Measurements from ENCODE around the gene SDK1. TPM values are rescaled to one million over a fixed set of nuclear protein-coding genes. Genes with fewer than 3 reads are reported as not detected.

SDK1 gene
- total RNA-seq, 4 donors from 2014 or later = 1.2 to 1.8 (median 1.5) TPM

DNA sequence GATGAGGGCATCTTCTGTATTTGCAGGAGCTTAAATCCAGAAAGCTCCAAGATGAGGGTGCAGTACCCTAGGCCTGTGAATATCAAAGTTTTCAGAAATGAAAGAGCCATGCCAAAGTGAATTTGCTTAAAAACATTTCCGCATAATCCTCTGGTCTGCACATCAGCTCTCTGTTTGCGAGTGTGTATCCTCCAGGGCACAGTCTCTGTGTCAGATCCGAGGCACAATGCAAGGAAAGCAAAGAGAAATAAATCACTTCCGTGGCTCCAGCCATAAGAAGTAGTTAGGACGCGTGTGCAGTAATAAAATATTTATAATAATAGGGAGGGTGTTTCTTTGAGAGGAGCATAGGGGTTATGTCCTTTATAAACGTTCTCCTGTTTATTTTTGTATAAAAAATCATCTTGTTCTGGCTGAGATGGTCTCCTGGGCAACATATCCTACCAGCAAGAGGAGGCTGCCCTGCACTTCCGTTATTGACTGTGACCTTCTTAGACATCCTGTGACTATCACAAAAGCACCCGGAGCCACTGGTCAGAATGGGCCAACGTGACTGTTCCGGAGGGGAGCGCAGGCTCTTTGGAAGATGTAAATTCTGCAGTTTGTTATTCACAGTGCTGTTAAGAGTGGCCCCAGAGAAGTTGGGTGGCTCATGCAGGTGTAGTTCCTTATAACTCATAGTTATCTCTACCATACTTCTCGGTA lies 713.4 kb downstream of the SDK1 start:
- Histone ChIP-seq H3K27ac (no peak overlapping the region), H3K36me3 (no peaks in the 10 kb centered on the region), H3K4me3 (no peak overlapping the region), H3K9me3 (peaks cover 0 to 8% (median 0%) of the 10 kb centered on the region in 3 donors), H3K4me1 (no peaks in the 10 kb centered on the region), H3K27me3 (peaks cover 0 to 4% (median 0%) of the 10 kb centered on the region in 3 donors)
- no peak for TF ChIP-seq POLR2A (IDR thresholded peaks at IDR 0.05)
- TF ChIP-seq, protein P1, sequence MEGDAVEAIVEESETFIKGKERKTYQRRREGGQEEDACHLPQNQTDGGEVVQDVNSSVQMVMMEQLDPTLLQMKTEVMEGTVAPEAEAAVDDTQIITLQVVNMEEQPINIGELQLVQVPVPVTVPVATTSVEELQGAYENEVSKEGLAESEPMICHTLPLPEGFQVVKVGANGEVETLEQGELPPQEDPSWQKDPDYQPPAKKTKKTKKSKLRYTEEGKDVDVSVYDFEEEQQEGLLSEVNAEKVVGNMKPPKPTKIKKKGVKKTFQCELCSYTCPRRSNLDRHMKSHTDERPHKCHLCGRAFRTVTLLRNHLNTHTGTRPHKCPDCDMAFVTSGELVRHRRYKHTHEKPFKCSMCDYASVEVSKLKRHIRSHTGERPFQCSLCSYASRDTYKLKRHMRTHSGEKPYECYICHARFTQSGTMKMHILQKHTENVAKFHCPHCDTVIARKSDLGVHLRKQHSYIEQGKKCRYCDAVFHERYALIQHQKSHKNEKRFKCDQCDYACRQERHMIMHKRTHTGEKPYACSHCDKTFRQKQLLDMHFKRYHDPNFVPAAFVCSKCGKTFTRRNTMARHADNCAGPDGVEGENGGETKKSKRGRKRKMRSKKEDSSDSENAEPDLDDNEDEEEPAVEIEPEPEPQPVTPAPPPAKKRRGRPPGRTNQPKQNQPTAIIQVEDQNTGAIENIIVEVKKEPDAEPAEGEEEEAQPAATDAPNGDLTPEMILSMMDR (IDR thresholded peaks at IDR 0.05 in 4 of 5, conservative IDR thresholded peaks at IDR 0.05 in 1 of 5) = no peak
- in situ Hi-C loops (cut with MboI; ENCODE audit: low sequenced_read_pairs in 4 of 4) = no loop called here
- no peak for DNase-seq
- no peak for ATAC-seq
- intact Hi-C loops (cut with DNase I; ENCODE audit: low total_unique reads) = no loop called here

DNA sequence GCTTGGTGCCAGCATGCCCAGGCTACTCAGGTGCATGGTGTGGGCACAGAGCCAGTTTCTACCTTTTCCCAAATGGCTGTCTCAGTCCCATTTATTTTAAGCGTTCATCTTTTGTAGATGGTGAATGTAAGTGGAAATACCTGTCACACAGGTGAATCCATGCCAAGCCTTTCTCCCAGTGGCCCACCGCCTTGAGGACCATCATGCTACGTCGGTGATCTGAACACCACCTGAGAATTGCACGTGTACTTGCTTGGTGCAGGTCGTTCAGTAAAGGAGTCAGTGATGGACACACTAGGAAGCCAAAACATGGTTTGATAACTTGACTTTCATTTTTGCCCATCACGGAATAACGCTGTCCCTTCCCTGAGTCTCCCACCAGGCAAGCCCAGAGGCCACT lies 714.3 kb downstream of the SDK1 start:
- Histone ChIP-seq H3K4me1 (no peaks in the 10 kb centered on the region), H3K27ac (no peak overlapping the region), H3K27me3 (no peaks in the 10 kb centered on the region), H3K36me3 (no peaks in the 10 kb centered on the region), H3K4me3 (no peak overlapping the region), H3K9me3 (peaks cover 0 to 8% (median 0%) of the 10 kb centered on the region in 3 donors)
- DNase-seq (no peak), ATAC-seq (no peak)
- in situ Hi-C loops (cut with MboI; ENCODE audit: low sequenced_read_pairs in 4 of 4) (no loop called here), intact Hi-C loops (cut with DNase I; ENCODE audit: low total_unique reads) (no loop called here)
- no peak for TF ChIP-seq POLR2A (IDR thresholded peaks at IDR 0.05)

- ATAC-seq (no peak), DNase-seq (no peak)
- intact Hi-C loops (cut with DNase I; ENCODE audit: low total_unique reads) = no loop called here
Measured at GRCh38 chr7:4015996-4016395, 714.9 kb downstream of the SDK1 start.

DNA sequence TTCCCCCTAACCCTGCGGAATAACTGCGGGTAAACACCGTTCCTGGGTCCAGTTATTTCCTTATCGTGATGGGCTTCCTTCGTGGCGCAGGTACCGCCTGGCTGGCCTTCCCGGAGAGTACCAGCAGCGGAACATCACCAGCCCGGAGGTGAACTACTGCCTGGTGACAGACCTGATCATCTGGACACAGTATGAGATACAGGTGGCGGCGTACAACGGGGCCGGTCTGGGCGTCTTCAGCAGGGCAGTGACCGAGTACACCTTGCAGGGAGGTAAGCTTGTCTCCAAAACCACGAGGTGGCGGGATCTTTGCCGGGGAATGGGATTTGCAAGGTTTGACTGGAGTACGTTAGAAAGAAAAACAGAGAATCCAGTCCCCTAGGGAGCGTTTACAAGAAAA lies 716.0 kb downstream of the SDK1 start:
- in situ Hi-C loops (cut with MboI; ENCODE audit: low sequenced_read_pairs in 4 of 4) (no loop called here), intact Hi-C loops (cut with DNase I; ENCODE audit: low total_unique reads) (no loop called here)
- no peak overlapping the region for H3K27ac ChIP-seq
- no peak for TF ChIP-seq POLR2A (IDR thresholded peaks at IDR 0.05)
- TF ChIP-seq, protein P1 (IDR thresholded peaks at IDR 0.05 in 4 of 5, conservative IDR thresholded peaks at IDR 0.05 in 1 of 5) = no peak
- no peaks in the 10 kb centered on the region for H3K27me3 ChIP-seq
- no peaks in the 10 kb centered on the region for H3K36me3 ChIP-seq
- ATAC-seq (no peak), DNase-seq (no peak)
- no peak overlapping the region for H3K4me3 ChIP-seq
- peaks cover 0 to 8% (median 0%) of the 10 kb centered on the region in 3 donors for H3K9me3 ChIP-seq
- no peaks in the 10 kb centered on the region for H3K4me1 ChIP-seq

More at GRCh38 chr7:4015996-4016395, 714.9 kb downstream of the SDK1 start:
- Histone ChIP-seq H3K27ac (no peak overlapping the region), H3K4me3 (no peak overlapping the region), H3K27me3 (no peaks in the 10 kb centered on the region), H3K9me3 (peaks cover 0 to 8% (median 0%) of the 10 kb centered on the region in 3 donors), H3K4me1 (no peaks in the 10 kb centered on the region), H3K36me3 (no peaks in the 10 kb centered on the region)
- TF ChIP-seq POLR2A (IDR thresholded peaks at IDR 0.05) = no peak
- TF ChIP-seq, protein P1 (IDR thresholded peaks at IDR 0.05 in 4 of 5, conservative IDR thresholded peaks at IDR 0.05 in 1 of 5) = no peak
- in situ Hi-C loops (cut with MboI; ENCODE audit: low sequenced_read_pairs in 4 of 4) = no loop called here

DNA sequence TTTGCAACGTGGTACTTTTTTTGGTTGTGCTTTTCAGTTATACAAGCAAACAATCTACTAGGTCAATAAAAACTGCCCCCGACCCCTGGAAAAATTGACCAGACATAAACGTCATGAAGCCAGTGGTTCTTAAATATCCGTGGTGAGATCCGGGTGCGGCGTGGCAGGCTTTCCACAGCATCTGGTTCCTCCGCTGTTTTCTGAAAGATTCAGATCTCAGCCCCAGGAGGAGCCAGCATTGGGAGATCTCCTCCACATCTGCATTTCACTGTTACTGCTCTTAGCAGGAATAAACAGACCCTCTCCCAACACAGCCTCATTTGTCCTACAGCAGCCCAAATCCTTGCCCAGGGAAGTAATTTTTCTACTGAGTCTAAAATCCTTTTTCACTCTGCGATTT lies 716.7 kb downstream of the SDK1 start:
- TF ChIP-seq, protein P1 (IDR thresholded peaks at IDR 0.05 in 4 of 5, conservative IDR thresholded peaks at IDR 0.05 in 1 of 5) = no peak
- no peak for TF ChIP-seq POLR2A (IDR thresholded peaks at IDR 0.05)
- no peaks in the 10 kb centered on the region for H3K4me1 ChIP-seq
- no peaks in the 10 kb centered on the region for H3K27me3 ChIP-seq
- ATAC-seq = no peak
- no peak for DNase-seq
- in situ Hi-C loops (cut with MboI; ENCODE audit: low sequenced_read_pairs in 4 of 4) = no loop called here
- H3K4me3 ChIP-seq = no peak overlapping the region
- no peak overlapping the region for H3K27ac ChIP-seq
- no peaks in the 10 kb centered on the region for H3K36me3 ChIP-seq
- H3K9me3 ChIP-seq = peaks cover 0 to 8% (median 0%) of the 10 kb centered on the region in 3 donors
- intact Hi-C loops (cut with DNase I; ENCODE audit: low total_unique reads) = no loop called here
